Upper lobe of right lung (tissue), 1 donor: Measurements from ENCODE around the gene SLC1A7. TPM values are rescaled to one million over a fixed set of nuclear protein-coding genes. Genes with fewer than 3 reads are reported as not detected.
A peak's percentile ranks its signal among the peaks of the same experiment; 100 is the strongest.

Experiments used
- ATAC-seq: fragments of 200-7000 bp; cut with Tn5 transposase; one replicate; pipeline ENCODE4 v1.9.1; 2020; ENCODE audit warnings: mild to moderate bottlenecking, moderate library complexity
- DNase-seq: peaks from one replicate; pipeline ENCODE4 v3.0.0-alpha.2; 2020
- H3K27ac ChIP-seq: fragments of 200-600 bp; one replicate; pipeline ENCODE4 v1.8.0; 2022
- H3K27me3 ChIP-seq: fragments of 200-600 bp; one replicate; pipeline ENCODE4 v1.8.0; 2022; ENCODE audit warnings: mild to moderate bottlenecking
- H3K36me3 ChIP-seq: fragments of 200-600 bp; one replicate; pipeline ENCODE4 v1.8.0; 2022
- H3K4me1 ChIP-seq: fragments of 200-600 bp; one replicate; pipeline ENCODE4 v1.8.0; 2022
- H3K4me3 ChIP-seq: fragments of 200-600 bp; one replicate; pipeline ENCODE4 v1.8.0; 2022; ENCODE audit warnings: mild to moderate bottlenecking
- H3K9me3 ChIP-seq: fragments of 200-600 bp; one replicate; pipeline ENCODE4 v1.8.0; 2022
- CTCF ChIP-seq: fragments of 200-600 bp; IDR thresholded peaks from one replicate; pipeline ENCODE4 v1.8.0; 2022; ENCODE audit warnings: antibody characterized with exemption
- intact Hi-C: fragments of 100-400 bp; cut with DNase I; formaldehyde crosslinking; loops from one replicate; pipeline ENCODE4 v1.11.0; 2022
- total RNA-seq: library from RNA; stranded (reverse); fragmentation: NEBNext Ultra II Directional; extraction: Animal tissue kit (Norgen Biotek cat#: 25700); gene quantifications from one replicate; pipeline ENCODE4 v1.2.1, GENCODE V29; 2021
- donor health status: DM: no; HTN: yes; CAD: no; lungs with severe emphysema.

Gene SLC1A7
- total RNA-seq, 1 donor from 2014 or later, result 0.26 TPM

DNA sequence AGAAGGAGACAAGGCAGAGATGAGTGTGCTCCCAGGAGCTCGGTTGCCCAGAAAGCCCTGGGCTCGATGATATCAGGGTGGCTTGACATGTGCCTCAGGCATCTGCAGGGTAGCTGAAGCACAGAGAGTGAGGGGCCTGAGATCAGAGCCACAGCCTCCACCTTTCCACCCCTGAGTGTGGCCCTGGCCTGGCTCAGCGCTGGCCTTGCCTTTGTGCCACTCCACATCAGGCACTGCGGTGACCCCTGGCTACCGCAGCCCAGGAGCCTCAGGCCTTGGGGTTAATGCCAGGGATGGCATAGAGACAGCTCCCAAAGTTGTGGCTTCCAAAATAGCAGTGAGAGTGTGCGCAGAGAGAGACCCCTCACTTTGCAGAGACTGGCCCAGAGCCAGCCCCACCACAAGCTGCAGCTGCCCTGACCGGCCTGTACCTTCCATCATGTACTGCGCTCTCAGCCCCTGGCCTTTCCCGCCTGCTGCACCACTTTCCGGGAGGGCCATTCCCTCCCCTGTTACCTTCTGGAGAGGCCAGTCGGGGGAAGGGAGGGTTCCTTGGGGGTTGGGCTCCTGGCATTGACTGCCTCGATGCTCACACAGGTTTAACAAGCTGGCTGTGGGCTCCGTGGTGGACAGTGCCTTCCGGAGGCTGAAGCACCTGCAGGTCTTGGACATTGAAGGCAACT lies 60.9 kb downstream of the SLC1A7 start:
- H3K27me3 ChIP-seq, result no peaks in the 10 kb centered on the region
- no peak for DNase-seq

DNA sequence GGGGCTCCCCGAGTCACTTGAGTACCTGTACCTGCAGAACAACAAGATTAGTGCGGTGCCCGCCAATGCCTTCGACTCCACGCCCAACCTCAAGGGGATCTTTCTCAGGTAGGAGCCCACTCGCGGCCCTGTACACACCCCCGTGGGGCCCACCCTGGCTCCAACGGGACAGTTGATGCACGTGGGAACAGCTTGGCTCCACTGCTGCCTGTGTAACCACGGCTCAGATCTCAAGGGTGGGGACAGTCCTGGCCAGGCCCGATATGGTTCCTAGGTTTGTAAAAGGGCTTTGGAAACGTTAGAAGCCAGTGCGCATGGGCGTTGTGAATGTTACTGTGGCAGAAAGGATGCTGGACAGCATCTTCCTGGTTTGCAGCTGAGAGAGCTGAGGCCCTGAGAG lies 61.7 kb downstream of the SLC1A7 start:
- H3K4me3 ChIP-seq, result no peak overlapping the region
- H3K36me3 ChIP-seq, result no peaks in the 10 kb centered on the region
- no peaks in the 10 kb centered on the region for H3K27me3 ChIP-seq
- no peaks in the 10 kb centered on the region for H3K9me3 ChIP-seq
- H3K27ac ChIP-seq, result no peak overlapping the region
- TF ChIP-seq CTCF, result no peak
- DNase-seq (peak; percentile 54), ATAC-seq (no peak)
- no peaks in the 10 kb centered on the region for H3K4me1 ChIP-seq
- intact Hi-C loops, result no loop called here

More for the DNA sequence above, 60.9 kb downstream of the SLC1A7 start:
- H3K4me1 ChIP-seq, result no peaks in the 10 kb centered on the region
- no peak for ATAC-seq
- no peak overlapping the region for H3K27ac ChIP-seq
- H3K36me3 ChIP-seq, result no peaks in the 10 kb centered on the region
- no peak for TF ChIP-seq CTCF
- no peaks in the 10 kb centered on the region for H3K9me3 ChIP-seq
- intact Hi-C loops, result no loop called here
- H3K4me3 ChIP-seq, result no peak overlapping the region

GRCh38 chr1:53080041-53080440 lies 62.4 kb downstream of the SLC1A7 start:
- DNase-seq (peak; percentile 35), ATAC-seq (no peak)
- Histone ChIP-seq H3K9me3 (no peaks in the 10 kb centered on the region), H3K36me3 (no peaks in the 10 kb centered on the region), H3K4me3 (no peak overlapping the region), H3K27me3 (no peaks in the 10 kb centered on the region), H3K27ac (no peak overlapping the region), H3K4me1 (no peaks in the 10 kb centered on the region)
- no peak for TF ChIP-seq CTCF
- intact Hi-C loops, result no loop called here

DNA sequence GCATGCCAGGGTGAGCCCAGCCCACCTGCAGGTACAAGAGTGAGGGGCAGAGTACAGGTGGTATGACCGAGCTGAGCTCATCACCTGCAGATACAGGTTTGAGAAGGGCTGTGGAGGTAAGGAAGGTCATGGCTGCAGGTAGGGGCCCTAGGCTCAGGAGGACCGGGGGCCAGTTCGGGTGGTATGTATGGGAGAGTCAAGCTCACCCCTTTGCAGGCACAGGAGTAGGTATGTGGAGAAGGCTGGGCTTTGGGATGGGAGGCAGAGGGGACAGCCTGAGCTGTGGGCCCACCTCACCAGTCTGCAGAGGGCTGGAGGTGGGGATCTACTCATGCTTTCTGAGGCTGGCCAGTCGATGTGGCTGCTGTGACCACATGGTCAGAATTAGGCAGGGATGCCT lies 63.2 kb downstream of the SLC1A7 start:
- DNase-seq, result peak; percentile 39
- Histone ChIP-seq H3K27ac (no peak overlapping the region), H3K36me3 (no peaks in the 10 kb centered on the region), H3K9me3 (no peaks in the 10 kb centered on the region), H3K4me1 (no peaks in the 10 kb centered on the region), H3K27me3 (no peaks in the 10 kb centered on the region), H3K4me3 (no peak overlapping the region)
- no peak for TF ChIP-seq CTCF
- intact Hi-C loops, result no loop called here
- no peak for ATAC-seq

- intact Hi-C loops, result no loop called here
- no peak for ATAC-seq
- DNase-seq, result peak; percentile 51
Observed at GRCh38 chr1:53078333-53079101, 63.9 kb downstream of the SLC1A7 start.

More at GRCh38 chr1:53078333-53079101, 63.9 kb downstream of the SLC1A7 start:
- TF ChIP-seq CTCF, result no peak
- H3K27me3 ChIP-seq, result no peaks in the 10 kb centered on the region
- H3K27ac ChIP-seq, result no peak overlapping the region
- no peak overlapping the region for H3K4me3 ChIP-seq
- no peaks in the 10 kb centered on the region for H3K36me3 ChIP-seq
- H3K4me1 ChIP-seq, result no peaks in the 10 kb centered on the region
- no peaks in the 10 kb centered on the region for H3K9me3 ChIP-seq
